Measurements from ENCODE around the gene CDKAL1. TPM values are rescaled to one million over a fixed set of nuclear protein-coding genes. Genes with fewer than 3 reads are reported as not detected.

CDKAL1 gene
- total RNA-seq, 4 donors from 2014 or later: 10.3 to 11.2 (median 10.5) TPM

DNA sequence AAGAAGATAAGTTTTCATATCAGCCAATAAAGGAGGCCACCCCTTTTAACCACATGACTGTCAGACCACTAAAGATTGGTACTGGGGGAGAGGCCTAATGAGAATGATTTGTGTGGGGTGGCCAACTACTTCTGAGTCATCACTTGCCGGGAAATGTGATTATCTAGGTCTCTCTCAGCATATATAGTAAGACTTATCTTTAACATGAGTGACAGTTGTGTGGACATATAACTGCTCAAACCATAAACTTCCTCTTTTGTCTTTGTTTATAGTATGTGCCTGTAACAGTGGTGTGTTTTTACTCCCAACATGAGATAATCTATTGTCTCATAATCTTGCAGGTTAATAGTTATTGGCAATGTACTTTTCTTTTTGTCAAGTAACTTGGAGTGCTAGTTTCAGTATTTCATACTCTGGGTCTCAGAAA lies 312.4 kb downstream of the CDKAL1 start:
- Histone ChIP-seq H3K9me3 (no peaks in the 10 kb centered on the region), H3K4me3 (no peak overlapping the region), H3K27ac (replicated peaks in 1 of 4) (no peak overlapping the region), H3K27me3 (no peaks in the 10 kb centered on the region), H3K4me1 (no peaks in the 10 kb centered on the region), H3K36me3 (no peaks in the 10 kb centered on the region)
- TF ChIP-seq POLR2AphosphoS5 (IDR thresholded peaks at IDR 0.05) (no peak), EP300 (IDR thresholded peaks at IDR 0.05) (no peak), POLR2A (IDR thresholded peaks at IDR 0.05; ENCODE audit: low read depth) (no peak), CTCF (IDR thresholded peaks at IDR 0.05) (no peak)
- DNase-seq (ENCODE audit: extremely low spot score): no peak
- intact Hi-C loops (cut with DNase I): no loop called here
- 44% methylated on average over 1 of the region's 1 CpG for WGBS

GRCh38 chr6:20847904-20848303 lies 313.6 kb downstream of the CDKAL1 start:
- Histone ChIP-seq H3K27me3 (no peaks in the 10 kb centered on the region), H3K27ac (replicated peaks in 1 of 4) (no peak overlapping the region), H3K4me1 (no peaks in the 10 kb centered on the region), H3K36me3 (no peaks in the 10 kb centered on the region), H3K4me3 (no peak overlapping the region), H3K9me3 (no peaks in the 10 kb centered on the region)
- 91% methylated on average over 3 of the region's 3 CpGs for WGBS
- intact Hi-C loops (cut with DNase I): no loop called here
- DNase-seq (ENCODE audit: extremely low spot score): no peak
- TF ChIP-seq POLR2AphosphoS5 (IDR thresholded peaks at IDR 0.05) (no peak), CTCF (IDR thresholded peaks at IDR 0.05) (no peak), EP300 (IDR thresholded peaks at IDR 0.05) (no peak), POLR2A (IDR thresholded peaks at IDR 0.05; ENCODE audit: low read depth) (no peak)

- DNase-seq (ENCODE audit: extremely low spot score): no peak
- no peak overlapping the region for H3K4me3 ChIP-seq
- TF ChIP-seq EP300 (IDR thresholded peaks at IDR 0.05): no peak
- TF ChIP-seq POLR2AphosphoS5 (IDR thresholded peaks at IDR 0.05): no peak
- TF ChIP-seq POLR2A (IDR thresholded peaks at IDR 0.05; ENCODE audit: low read depth): no peak
- TF ChIP-seq CTCF (IDR thresholded peaks at IDR 0.05): no peak
- WGBS: 89% methylated on average over 2 of the region's 2 CpGs
- no peaks in the 10 kb centered on the region for H3K9me3 ChIP-seq
- no peaks in the 10 kb centered on the region for H3K27me3 ChIP-seq
- intact Hi-C loops (cut with DNase I): no loop called here
- no peaks in the 10 kb centered on the region for H3K36me3 ChIP-seq
- H3K4me1 ChIP-seq: no peaks in the 10 kb centered on the region
- H3K27ac ChIP-seq (replicated peaks in 1 of 4): no peak overlapping the region
Measured at GRCh38 chr6:20850686-20851416, 316.6 kb downstream of the CDKAL1 start.

GRCh38 chr6:20851795-20852194 lies 317.5 kb downstream of the CDKAL1 start:
- TF ChIP-seq CTCF (IDR thresholded peaks at IDR 0.05) (no peak), POLR2AphosphoS5 (IDR thresholded peaks at IDR 0.05) (no peak), EP300 (IDR thresholded peaks at IDR 0.05) (no peak), POLR2A (IDR thresholded peaks at IDR 0.05; ENCODE audit: low read depth) (no peak)
- no peak for DNase-seq (ENCODE audit: extremely low spot score)
- Histone ChIP-seq H3K27me3 (no peaks in the 10 kb centered on the region), H3K4me1 (no peaks in the 10 kb centered on the region), H3K4me3 (no peak overlapping the region), H3K9me3 (no peaks in the 10 kb centered on the region), H3K27ac (replicated peaks in 1 of 4) (no peak overlapping the region), H3K36me3 (no peaks in the 10 kb centered on the region)
- WGBS: 81% methylated on average over 1 of the region's 1 CpG
- intact Hi-C loops (cut with DNase I): no loop called here

- WGBS: 72% methylated on average over 3 of the region's 3 CpGs
- no peak for TF ChIP-seq POLR2A (IDR thresholded peaks at IDR 0.05; ENCODE audit: low read depth)
- TF ChIP-seq POLR2AphosphoS5 (IDR thresholded peaks at IDR 0.05): no peak
- TF ChIP-seq CTCF (IDR thresholded peaks at IDR 0.05): no peak
- no peak for TF ChIP-seq EP300 (IDR thresholded peaks at IDR 0.05)
- Histone ChIP-seq H3K4me1 (no peaks in the 10 kb centered on the region), H3K27ac (replicated peaks in 1 of 4) (no peak overlapping the region), H3K36me3 (no peaks in the 10 kb centered on the region), H3K9me3 (no peaks in the 10 kb centered on the region), H3K4me3 (no peak overlapping the region), H3K27me3 (no peaks in the 10 kb centered on the region)
- intact Hi-C loops (cut with DNase I): no loop called here
- no peak for DNase-seq (ENCODE audit: extremely low spot score)
Measured at GRCh38 chr6:20853828-20854227, 319.6 kb downstream of the CDKAL1 start.

Data from esophagus muscularis mucosa (tissue), 4 donors.